Right atrium auricular region (tissue), 2 donors: ENCODE measurements around the gene CFAP119. TPM values are rescaled to one million over a fixed set of nuclear protein-coding genes. Genes with fewer than 3 reads are reported as not detected.
"Not testable (repeated sequence)": the region's sequence is repeated elsewhere in the genome, so short reads cannot be mapped to it uniquely, and the experiment has no call there.

Experiments
- DNase-seq: peaks from one replicate; pipeline ENCODE4 v3.0.0-alpha.2; 2019; ENCODE audit warnings: low spot score
- H3K27ac ChIP-seq, 2 donors: fragments of 200-600 bp; sonication (generic); 1 replicate in 1 of 2; 2 replicates in 1 of 2; pipeline ENCODE4 v1.5.1; 2016 to 2019
- H3K27me3 ChIP-seq, 2 donors: fragments of 200-600 bp; sonication (generic); one replicate each; pipeline versions ENCODE4 v1.5.1 to v1.6.0; 2017 to 2019
- H3K36me3 ChIP-seq: fragments of 200-600 bp; sonication (generic); one replicate; pipeline ENCODE4 v1.5.1; 2016
- H3K4me1 ChIP-seq, 2 donors: fragments of 200-600 bp; sonication (generic); one replicate each; pipeline versions ENCODE4 v1.5.1 to v1.6.0; 2017 to 2019
- H3K4me3 ChIP-seq, 2 donors: fragments of 200-600 bp; sonication (generic); 1 replicate in 1 of 2; 2 replicates in 1 of 2; pipeline ENCODE4 v1.5.1; 2017 to 2019; ENCODE audit warnings: mild to moderate bottlenecking in 1 of 2, moderate library complexity in 1 of 2
- H3K9me3 ChIP-seq, 2 donors: fragments of 200-600 bp; sonication (generic); one replicate each; pipeline ENCODE4 v1.5.1; 2019
- CTCF ChIP-seq, 2 donors: fragments of 200-600 bp; sonication (generic); IDR thresholded peaks; one replicate each; pipeline ENCODE4 v1.5.1; 2019; ENCODE audit warnings: antibody characterized with exemption in 2 of 2
- total RNA-seq, 2 donors: library from RNA; depleted of rRNA; stranded (reverse); fragments of >200 nt; gene quantifications; one replicate each; pipeline ENCODE4 v1.1.0, GENCODE V29; 2016

Gene CFAP119
- under 1 TPM; 0.37 to 0.83 TPM for total RNA-seq

DNA sequence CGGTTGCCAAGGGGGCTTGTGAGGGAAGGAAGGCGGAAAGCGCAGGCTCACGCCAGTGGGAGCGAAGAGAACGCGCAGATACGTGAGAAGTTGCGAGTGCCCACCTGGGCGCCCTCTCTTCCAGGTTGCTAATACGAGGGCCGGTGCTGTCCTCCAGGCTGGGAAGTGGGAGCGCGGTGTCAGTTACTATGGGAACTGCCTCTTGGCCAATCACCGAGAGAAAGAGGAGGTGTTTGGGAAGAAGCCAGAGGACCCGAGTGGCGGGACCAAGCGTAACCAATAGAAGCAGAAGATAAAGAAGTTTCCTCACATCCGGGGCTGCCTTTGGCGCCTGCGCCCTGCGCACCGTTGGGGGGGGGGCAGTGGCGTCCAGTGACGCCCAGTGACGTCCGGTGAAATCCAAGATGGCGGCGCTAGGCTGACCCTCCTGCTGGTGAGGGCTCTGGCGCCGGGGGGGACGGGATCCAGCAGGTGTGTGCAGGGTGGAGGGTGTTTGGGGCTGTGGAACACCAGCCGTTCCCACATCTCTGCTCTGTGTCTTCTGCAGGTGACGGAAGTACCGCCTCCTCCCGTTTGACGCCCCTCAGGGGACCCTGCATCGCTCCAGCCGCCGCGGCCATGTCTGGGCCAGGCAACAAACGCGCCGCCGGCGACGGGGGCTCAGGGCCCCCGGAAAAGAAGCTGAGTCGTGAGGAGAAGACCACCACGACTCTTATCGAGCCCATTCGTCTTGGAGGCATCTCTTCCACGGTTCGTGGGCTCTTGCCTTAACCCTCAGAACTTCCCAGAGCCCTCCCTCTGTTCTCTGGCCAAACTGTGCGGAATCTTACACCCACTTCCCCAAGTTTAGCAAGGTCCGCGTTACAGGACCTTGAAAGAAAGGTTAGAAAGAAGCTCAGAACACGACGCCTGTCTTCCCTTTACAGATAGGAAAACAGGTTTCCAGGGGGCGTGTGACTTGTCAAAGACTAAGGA, at the start of gene CFAP119, which contains the start of gene RNF40:
Gene CFAP119, minus strand, starts transcription at position 135 of the 975 bp plus-strand sequence. CDS start 314 bp downstream, outside the sequence.
Gene RNF40, plus strand, starts transcription at position 395 of the 975 bp plus-strand sequence. Its CDS starts 224 bp downstream, at position 619.
- TF ChIP-seq CTCF (IDR thresholded peaks at IDR 0.05) = no peak
- Histone ChIP-seq H3K27ac (peak within 1 kb of the TSS; percentile 94 to 96), H3K4me1 (peaks cover 0 to 39% of the 10 kb centered on the region in 2 donors), H3K9me3 (no peaks in the 10 kb centered on the region), H3K27me3 (no peaks in the 10 kb centered on the region), H3K36me3 (peaks cover 41% of the 10 kb centered on the region), H3K4me3 (peak within 1 kb of the TSS; percentile 81 to 90)
- DNase-seq = peak; percentile 99

- H3K27me3 ChIP-seq, H3K9me3 ChIP-seq, H3K4me3 ChIP-seq, H3K36me3 ChIP-seq, H3K27ac ChIP-seq, DNase-seq: not testable (repeated sequence)
- peaks cover 0 to 21% of the 10 kb centered on the region in 2 donors for H3K4me1 ChIP-seq
These were observed 47.8 kb upstream of the CFAP119 start for GRCh38 chr16:30809675-30810074.

DNA sequence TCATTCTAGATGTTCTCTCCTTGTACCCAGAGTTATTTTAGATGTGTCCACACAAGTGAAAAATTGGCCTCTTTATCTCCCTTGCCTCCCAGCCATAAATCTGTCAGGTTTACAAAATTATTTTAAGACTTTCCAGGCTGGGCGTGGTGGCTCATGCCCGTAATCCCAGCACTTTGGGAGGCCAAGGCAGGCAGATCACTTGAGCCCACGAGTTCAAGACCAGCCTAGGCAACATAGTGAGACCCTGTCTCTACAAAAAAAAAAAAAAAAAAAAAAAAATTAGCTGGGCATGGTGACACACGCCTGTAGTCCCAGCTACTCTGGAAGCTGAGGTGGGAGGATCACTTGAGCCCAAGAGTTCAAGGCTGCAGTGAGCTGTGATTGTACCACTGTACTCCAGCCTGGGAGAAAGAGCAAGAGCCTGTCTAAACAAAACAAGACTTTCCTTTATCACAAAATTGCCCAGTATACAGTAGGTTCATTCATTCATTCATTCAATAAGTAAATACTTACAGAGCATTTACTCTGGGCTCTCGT, 47.1 kb upstream of the CFAP119 start:
- H3K36me3 ChIP-seq, H3K9me3 ChIP-seq, DNase-seq, H3K27ac ChIP-seq, H3K4me3 ChIP-seq, H3K27me3 ChIP-seq: not testable (repeated sequence)
- peaks cover 0 to 20% of the 10 kb centered on the region in 2 donors for H3K4me1 ChIP-seq

GRCh38 chr16:30808146-30808545, 46.3 kb upstream of the CFAP119 start:
- Histone ChIP-seq H3K9me3 (no peaks in the 10 kb centered on the region), H3K4me3 (no peak overlapping the region), H3K27me3 (no peaks in the 10 kb centered on the region), H3K27ac (no peak overlapping the region), H3K36me3 (no peaks in the 10 kb centered on the region), H3K4me1 (peaks cover 0 to 14% of the 10 kb centered on the region in 2 donors)
- DNase-seq = no peak
- TF ChIP-seq CTCF (IDR thresholded peaks at IDR 0.05) = no peak

DNA sequence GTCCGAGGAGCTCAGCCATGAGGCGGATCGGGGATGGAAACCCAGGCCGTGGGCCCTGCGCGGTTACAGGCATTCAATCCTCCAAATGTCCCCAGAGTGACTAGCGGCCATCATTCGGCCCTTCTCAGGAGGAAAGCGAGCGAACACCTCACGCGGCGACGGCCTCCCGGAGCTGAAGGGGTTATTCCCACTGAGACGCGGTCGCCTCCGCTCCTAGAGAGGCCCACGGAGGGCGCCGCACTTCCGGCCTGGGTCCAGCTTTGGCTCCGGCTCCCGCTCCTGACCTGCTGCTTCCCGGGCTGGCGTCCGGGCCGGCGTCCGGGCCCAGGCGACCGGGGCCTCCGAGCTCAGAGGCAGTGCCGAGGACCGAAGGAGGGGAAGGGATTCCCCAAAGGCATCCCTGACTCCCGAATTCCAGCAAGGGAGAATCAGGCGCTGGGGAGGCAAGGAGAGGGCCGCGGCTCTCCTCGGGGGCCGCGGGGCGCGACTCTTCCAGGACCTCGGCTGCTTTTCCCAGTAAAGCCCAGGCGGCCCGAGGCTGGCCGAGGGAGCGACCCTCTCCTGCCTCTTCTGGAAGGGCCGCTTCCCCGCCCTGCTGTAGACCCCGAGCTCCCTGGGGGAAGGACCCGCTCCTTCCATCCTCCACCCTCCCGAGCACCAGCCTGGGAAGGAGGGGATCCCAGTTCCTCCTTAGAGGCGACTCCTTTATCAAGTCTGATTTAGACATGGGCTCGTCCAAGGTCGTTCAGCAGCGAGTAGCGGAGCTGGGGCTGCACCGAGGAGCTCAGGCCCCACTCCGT, 43.7 kb upstream of the CFAP119 start:
- Histone ChIP-seq H3K36me3 (no peaks in the 10 kb centered on the region), H3K27ac (peak overlapping the region; percentile 86 to 89), H3K9me3 (no peaks in the 10 kb centered on the region), H3K4me3 (peak overlapping the region; percentile 67 to 69), H3K27me3 (no peaks in the 10 kb centered on the region), H3K4me1 (peaks cover 0 to 14% of the 10 kb centered on the region in 2 donors)
- peak; percentile 88 for DNase-seq
- peak in 1 of 2 donors; percentile 22 for TF ChIP-seq CTCF (IDR thresholded peaks at IDR 0.05)

- peaks cover 0 to 14% of the 10 kb centered on the region in 2 donors for H3K4me1 ChIP-seq
- H3K27me3 ChIP-seq = no peaks in the 10 kb centered on the region
- peak overlapping the region; percentile 67 to 69 for H3K4me3 ChIP-seq
- no peak for DNase-seq
- TF ChIP-seq CTCF (IDR thresholded peaks at IDR 0.05) = no peak
- peak overlapping the region; percentile 86 to 89 for H3K27ac ChIP-seq
- H3K36me3 ChIP-seq = no peaks in the 10 kb centered on the region
- no peaks in the 10 kb centered on the region for H3K9me3 ChIP-seq
These were observed 43.2 kb upstream of the CFAP119 start for GRCh38 chr16:30805056-30805369.
